Erythroblast (primary cell): Measurements from ENCODE around the gene UBR3.

Experiments used
- DNase-seq, 2 experiments: peaks; one replicate each; lab custom pipeline; 2025; lab: John Stamatoyannopoulos, UW
- GATA1 ChIP-seq: IDR thresholded peaks from 2 replicates; pipeline ENCODE4 v1.6.1; 2011; ENCODE audit warnings: low read depth, mild to moderate bottlenecking, control low read depth, low read length, moderate library complexity
- POLR2A ChIP-seq: IDR thresholded peaks from 2 replicates; pipeline ENCODE4 v1.6.1; 2011; ENCODE audit warnings: mild to moderate bottlenecking, low read length

UBR3 gene

GRCh38 chr2:169827272-169828140, at the start of gene UBR3:
TSS of gene UBR3 (plus strand) at chr2:169827454. CDS start at chr2:169827508, 54 bp downstream.
- TF ChIP-seq POLR2A (peak; percentile 73), GATA1 (no peak)
- peak; percentile 94 to 97 for DNase-seq

- DNase-seq, result no peak
- no peak for TF ChIP-seq POLR2A
- no peak for TF ChIP-seq GATA1
Measured at GRCh38 chr2:169778446-169778845, 48.8 kb upstream of the UBR3 start.

GRCh38 chr2:169781249-169782013, 45.8 kb upstream of the UBR3 start:
- TF ChIP-seq GATA1 (no peak), POLR2A (no peak)

GRCh38 chr2:169782513-169782912, 44.7 kb upstream of the UBR3 start:
- no peak for TF ChIP-seq GATA1
- TF ChIP-seq POLR2A, result no peak

More at GRCh38 chr2:169781249-169782013, 45.8 kb upstream of the UBR3 start:
- no peak for DNase-seq

GRCh38 chr2:169790581-169790980, 36.7 kb upstream of the UBR3 start:
- DNase-seq, result no peak
- no peak for TF ChIP-seq POLR2A
- no peak for TF ChIP-seq GATA1

More at GRCh38 chr2:169782513-169782912, 44.7 kb upstream of the UBR3 start:
- DNase-seq, result no peak

- DNase-seq, result no peak
- TF ChIP-seq POLR2A, result no peak
- no peak for TF ChIP-seq GATA1
Measured at GRCh38 chr2:169795181-169795580, 32.1 kb upstream of the UBR3 start.

GRCh38 chr2:169796441-169796840, 30.8 kb upstream of the UBR3 start:
- no peak for DNase-seq
- TF ChIP-seq GATA1 (no peak), POLR2A (no peak)

- TF ChIP-seq GATA1 (no peak), POLR2A (no peak)
- no peak for DNase-seq
Measured at GRCh38 chr2:169797601-169798000, 29.7 kb upstream of the UBR3 start.

- DNase-seq, result peak in 1 of 2 experiments; percentile 41
- TF ChIP-seq GATA1 (no peak), POLR2A (no peak)
Measured at GRCh38 chr2:169798397-169798717, 28.9 kb upstream of the UBR3 start.

- no peak for TF ChIP-seq GATA1
- TF ChIP-seq POLR2A, result peak; percentile 93
- peak; percentile 93 to 95 for DNase-seq
Measured at GRCh38 chr2:169798718-169799592, 28.3 kb upstream of the UBR3 start, which contains the start of gene SSB. TSS of gene SSB (plus strand) at chr2:169798871. CDS start at chr2:169800961, 2,090 bp downstream.

GRCh38 chr2:169803480-169803879, 23.8 kb upstream of the UBR3 start:
- no peak for DNase-seq
- no peak for TF ChIP-seq POLR2A
- no peak for TF ChIP-seq GATA1

GRCh38 chr2:169806586-169806985, 20.7 kb upstream of the UBR3 start:
- no peak for TF ChIP-seq POLR2A
- TF ChIP-seq GATA1, result no peak
- no peak for DNase-seq

GRCh38 chr2:169808221-169808620, 19.0 kb upstream of the UBR3 start:
- DNase-seq, result no peak
- TF ChIP-seq POLR2A (no peak), GATA1 (no peak)
